ENCODE data around the gene PRDX2. TPM values are rescaled to one million over a fixed set of nuclear protein-coding genes. Genes with fewer than 3 reads are reported as not detected.

The PRDX2 gene
- 100 to 1,000 TPM; 245 to 256 TPM for total RNA-seq

DNA sequence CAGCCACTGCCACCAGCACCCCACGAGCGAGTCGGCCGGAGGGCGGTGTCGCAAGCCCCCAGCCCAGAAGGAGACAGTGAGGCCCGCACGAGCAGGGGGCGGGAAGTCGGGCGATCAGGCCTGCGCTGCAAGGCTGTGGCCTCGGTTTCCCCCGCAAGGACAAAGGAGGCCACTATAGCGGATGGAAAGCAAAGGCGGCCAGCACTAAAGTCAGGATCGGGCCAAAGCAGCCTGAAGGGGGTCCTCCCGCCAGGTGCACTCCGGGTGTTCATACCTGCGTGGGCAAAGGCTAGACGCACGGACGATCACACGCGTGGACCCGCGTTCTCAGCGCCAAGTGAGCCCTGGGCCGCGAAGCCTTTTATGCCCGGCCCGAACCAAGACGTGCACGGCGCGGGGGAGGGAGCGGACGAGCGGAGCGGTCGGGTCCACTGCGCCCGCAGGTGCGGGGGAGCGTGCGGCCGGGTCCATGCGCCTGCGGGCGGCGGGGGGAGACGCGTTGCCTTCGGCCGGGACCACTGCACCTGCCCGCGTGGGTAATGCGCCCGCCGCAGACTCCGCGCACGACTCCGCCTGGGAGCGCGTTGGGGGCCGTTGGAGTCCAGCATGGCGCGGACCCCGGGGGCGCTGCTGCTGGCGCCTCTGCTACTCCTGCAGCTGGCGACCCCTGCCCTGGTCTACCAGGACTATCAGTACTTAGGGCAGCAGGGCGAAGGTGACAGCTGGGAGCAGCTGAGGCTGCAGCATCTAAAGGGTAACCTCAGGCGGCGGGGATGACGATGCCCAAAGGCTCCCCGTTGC is at the start of gene PRDX2, which contains the start of gene THSD8:
Gene PRDX2 (minus strand): TSS at position 335 of the 801 bp plus-strand sequence. CDS start 539 bp downstream, outside the sequence.
Gene THSD8 (plus strand): TSS at position 604 of the 801 bp plus-strand sequence. CDS start 3 bp downstream, at position 607.

DNA sequence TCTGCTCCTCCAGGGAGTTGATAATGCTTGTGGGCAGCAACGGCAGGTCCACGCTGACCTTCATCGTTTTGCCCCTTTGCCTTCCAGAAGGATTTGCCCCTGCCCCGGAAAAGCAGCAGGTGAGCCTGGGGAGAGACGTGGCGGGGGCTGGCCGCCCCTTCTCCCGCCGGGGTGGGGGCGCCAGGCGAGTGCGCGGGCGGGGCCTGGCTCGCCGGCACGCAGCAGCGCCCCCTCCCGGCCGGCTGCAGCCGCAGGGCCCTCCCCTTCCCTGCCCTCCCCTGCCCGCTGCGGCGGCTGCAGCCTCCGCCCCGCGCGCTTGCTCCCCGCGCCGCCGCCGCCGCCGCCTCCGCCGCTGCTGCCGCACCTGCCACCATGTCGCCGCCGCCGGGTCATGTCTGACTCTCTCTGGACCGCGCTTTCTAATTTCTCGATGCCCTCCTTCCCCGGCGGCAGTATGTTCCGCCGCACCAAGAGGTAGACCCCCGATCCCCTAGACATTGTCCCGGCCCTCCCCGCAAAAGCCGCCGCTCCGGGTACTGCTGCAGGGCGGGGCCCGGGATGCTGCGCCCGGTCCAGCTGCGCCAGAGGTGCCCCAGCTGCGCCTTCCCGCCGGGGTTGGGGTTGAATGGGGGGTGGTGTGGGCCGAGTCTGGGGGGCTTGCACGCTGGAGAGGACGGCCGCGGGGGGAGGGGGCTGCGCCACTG is 36.7 kb upstream of the PRDX2 start, which contains the start of gene MAST1:
Gene MAST1 (plus strand): TSS at position 334 of the 704 bp plus-strand sequence. CDS start 58 bp downstream, at position 392.

GRCh38 chr19:12834566-12834943 is 33.0 kb upstream of the PRDX2 start, which contains the start of gene RTBDN:
Gene RTBDN, minus strand, starts transcription at chr19:12834579. Its CDS starts 4,600 bp downstream, at chr19:12829979.

DNA sequence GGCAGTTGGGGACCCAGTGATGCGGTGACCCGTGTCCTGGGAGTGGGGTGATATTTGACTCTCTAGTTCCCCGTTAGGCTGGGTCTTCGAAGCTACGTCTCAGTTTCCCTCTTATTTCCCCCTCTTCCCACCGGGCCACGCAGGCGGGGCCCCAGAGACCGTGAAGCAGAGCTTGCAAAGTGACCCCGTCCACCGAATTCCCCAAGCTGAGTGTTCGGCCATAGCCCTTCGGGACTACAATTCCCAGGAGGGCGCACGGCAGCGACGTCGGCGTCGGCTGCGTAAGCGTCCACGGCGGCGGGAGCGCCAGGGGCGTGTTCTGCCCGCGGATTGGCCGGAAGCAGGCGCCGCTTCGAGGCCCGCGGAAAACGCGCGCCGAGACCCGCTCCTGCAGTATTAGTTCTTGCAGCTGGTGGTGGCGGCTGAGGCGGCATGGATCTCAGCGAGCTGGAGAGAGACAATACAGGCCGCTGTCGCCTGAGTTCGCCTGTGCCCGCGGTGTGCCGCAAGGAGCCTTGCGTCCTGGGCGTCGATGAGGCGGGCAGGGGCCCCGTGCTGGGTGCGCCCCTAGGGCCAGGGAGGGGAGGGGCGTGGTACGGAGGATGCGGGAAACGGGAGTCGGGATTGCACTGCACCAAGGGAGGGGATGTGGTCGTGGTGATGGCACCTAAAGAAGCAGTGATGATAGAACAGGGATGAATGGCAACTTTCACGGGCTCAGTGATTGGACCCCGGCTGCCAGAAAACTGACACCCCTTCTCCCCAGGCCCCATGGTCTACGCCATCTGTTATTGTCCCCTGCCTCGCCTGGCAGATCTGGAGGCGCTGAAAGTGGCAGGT is 4.9 kb upstream of the PRDX2 start, which contains the start of gene RNASEH2A:
Gene RNASEH2A (plus strand): TSS at position 343 of the 840 bp plus-strand sequence. CDS start 90 bp downstream, at position 433.

DNA sequence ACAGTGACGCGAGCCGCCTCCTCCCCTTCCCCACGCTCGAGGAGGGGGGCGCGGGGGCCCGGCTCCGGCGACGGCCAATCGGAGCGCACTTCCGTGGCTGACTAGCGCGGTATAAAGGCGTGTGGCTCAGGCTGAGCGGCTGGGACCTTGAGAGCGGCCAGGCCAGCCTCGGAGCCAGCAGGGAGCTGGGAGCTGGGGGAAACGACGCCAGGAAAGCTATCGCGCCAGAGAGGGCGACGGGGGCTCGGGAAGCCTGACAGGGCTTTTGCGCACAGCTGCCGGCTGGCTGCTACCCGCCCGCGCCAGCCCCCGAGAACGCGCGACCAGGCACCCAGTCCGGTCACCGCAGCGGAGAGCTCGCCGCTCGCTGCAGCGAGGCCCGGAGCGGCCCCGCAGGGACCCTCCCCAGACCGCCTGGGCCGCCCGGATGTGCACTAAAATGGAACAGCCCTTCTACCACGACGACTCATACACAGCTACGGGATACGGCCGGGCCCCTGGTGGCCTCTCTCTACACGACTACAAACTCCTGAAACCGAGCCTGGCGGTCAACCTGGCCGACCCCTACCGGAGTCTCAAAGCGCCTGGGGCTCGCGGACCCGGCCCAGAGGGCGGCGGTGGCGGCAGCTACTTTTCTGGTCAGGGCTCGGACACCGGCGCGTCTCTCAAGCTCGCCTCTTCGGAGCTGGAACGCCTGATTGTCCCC is 10.1 kb downstream of the PRDX2 start, which contains the start of gene JUNB:
Gene JUNB (plus strand): TSS at position 142 of the 706 bp plus-strand sequence. CDS start 286 bp downstream, at position 428.

GRCh38 chr19:12774588-12775555 is 26.7 kb downstream of the PRDX2 start, which contains the start of gene HOOK2:
Gene HOOK2, minus strand, starts transcription at chr19:12775552. Its CDS starts 103 bp downstream, at chr19:12775449.

GRCh38 chr19:12751635-12752034 is 50.0 kb downstream of the PRDX2 start, which contains the start of gene BEST2:
Gene BEST2, plus strand, starts transcription at chr19:12751791. Its CDS starts 802 bp downstream, at chr19:12752593.

Small RNA genes lying within 50 kb of the gene (microRNA-seq; reads per million reads assigned to microRNA genes)
- gene MIR5684 (ENCODE audit: borderline microRNAs expressed, borderline replicate concordance): not detected

Other genes with a start within 250 kb of the PRDX2 start
- gene ZNF490, start 191.0 kb downstream of the PRDX2 start, total RNA-seq: 10 to 100 TPM; 20.4 to 21.4 TPM
- 10 to 100 TPM; 43.8 to 46.3 TPM for gene ZNF791, start 190.9 kb downstream of the PRDX2 start, total RNA-seq
- gene MAN2B1, start 135.1 kb downstream of the PRDX2 start, total RNA-seq: 100 to 1,000 TPM; 179 to 189 TPM
- 10 to 100 TPM; 14.2 to 17.2 TPM for gene WDR83, start 135.0 kb downstream of the PRDX2 start, total RNA-seq
- 100 to 1,000 TPM; 102 to 115 TPM for gene DHPS, start 119.9 kb downstream of the PRDX2 start, total RNA-seq
- gene GNG14, start 113.8 kb downstream of the PRDX2 start, total RNA-seq: not detected
- gene FBXW9, start 105.2 kb downstream of the PRDX2 start, total RNA-seq: 1 to 10 TPM; 5.3 to 6.6 TPM
- 10 to 100 TPM; 62.6 to 63.7 TPM for gene TNPO2, start 77.9 kb downstream of the PRDX2 start, total RNA-seq
- gene TRIR, start 67.1 kb downstream of the PRDX2 start, total RNA-seq: 100 to 1,000 TPM; 221 to 228 TPM
- 10 to 100 TPM; 52.4 to 55.0 TPM for gene GET3, start 64.3 kb downstream of the PRDX2 start, total RNA-seq
- not detected for gene BEST2, start 50.0 kb downstream of the PRDX2 start, total RNA-seq
- gene HOOK2, start 26.2 kb downstream of the PRDX2 start, total RNA-seq: 10 to 100 TPM; 19.6 to 20.2 TPM
- gene JUNB, start 10.3 kb downstream of the PRDX2 start, total RNA-seq: 10 to 100 TPM; 90.6 to 96.0 TPM
- 10 to 100 TPM; 12.6 to 18.2 TPM for gene THSD8, start 269 bp upstream of the PRDX2 start, total RNA-seq
- gene RNASEH2A, start 4.8 kb upstream of the PRDX2 start, total RNA-seq: 10 to 100 TPM; 28.5 to 30.9 TPM
- not detected for gene RTBDN, start 32.8 kb upstream of the PRDX2 start, total RNA-seq
- gene MAST1, start 36.7 kb upstream of the PRDX2 start, total RNA-seq: under 1 TPM; 0.53 to 0.88 TPM
- gene DNASE2, start 79.6 kb upstream of the PRDX2 start, total RNA-seq: 10 to 100 TPM; 29.4 to 30.0 TPM
- gene KLF1, start 85.4 kb upstream of the PRDX2 start, total RNA-seq: under 1 TPM in 1 of 2 experiments, not detected in 1; 0.14 TPM
- 10 to 100 TPM; 39.0 to 42.7 TPM for gene GCDH, start 89.4 kb upstream of the PRDX2 start, total RNA-seq
- gene SYCE2, start 117.5 kb upstream of the PRDX2 start, total RNA-seq: 1 to 10 TPM; 3.1 to 5.1 TPM
- gene FARSA, start 131.9 kb upstream of the PRDX2 start, total RNA-seq: 10 to 100 TPM; 72.4 to 77.0 TPM
- gene CALR, start 136.8 kb upstream of the PRDX2 start, total RNA-seq: 100 to 1,000 TPM; 591 to 596 TPM
- 100 to 1,000 TPM in 1 of 2 experiments, 10 to 100 TPM in 1; 97.6 to 113 TPM for gene RAD23A, start 144.1 kb upstream of the PRDX2 start, total RNA-seq
- gene GADD45GIP1, start 155.4 kb upstream of the PRDX2 start, total RNA-seq: 10 to 100 TPM; 13.9 to 18.0 TPM
- gene DAND5, start 167.8 kb upstream of the PRDX2 start, total RNA-seq: under 1 TPM; 0.24 to 0.25 TPM
- 1 to 10 TPM; 1.7 to 3.0 TPM for gene NFIX, start 193.7 kb upstream of the PRDX2 start, total RNA-seq